H9 (cell line): ENCODE results near the gene CCDC93. TPM values are rescaled to one million over a fixed set of nuclear protein-coding genes. Genes with fewer than 3 reads are reported as not detected.

Experiments
- DNase-seq: peaks from one replicate; pipeline ENCODE4 v3.0.0-alpha.2; 2017
- H2AFZ ChIP-seq: one replicate; pipeline ENCODE4 v1.6.1; 2013; ENCODE audit warnings: mild to moderate bottlenecking, low read length, control low read depth, moderate library complexity
- H2AK5ac ChIP-seq: 2 replicates; pipeline ENCODE4 v1.6.1; 2013; ENCODE audit warnings: low read length, control low read depth, mixed read lengths; ENCODE audit not compliant: insufficient read length
- H2BK120ac ChIP-seq: one replicate; pipeline ENCODE4 v1.6.1; 2013; ENCODE audit warnings: low read depth, mild to moderate bottlenecking, low read length, control low read depth, inconsistent platforms; ENCODE audit not compliant: poor library complexity, severe bottlenecking
- H2BK12ac ChIP-seq: 2 replicates; pipeline ENCODE4 v1.6.1; 2013; ENCODE audit warnings: low read length, control low read depth, mixed read lengths, low read depth; ENCODE audit not compliant: insufficient read length
- H2BK15ac ChIP-seq: 2 replicates; pipeline ENCODE4 v1.6.1; 2013; ENCODE audit warnings: low read depth, low read length, control low read depth
- H2BK20ac ChIP-seq: one replicate; pipeline ENCODE4 v1.6.1; 2013; ENCODE audit warnings: low read depth, mild to moderate bottlenecking, low read length, control low read depth, inconsistent platforms; ENCODE audit not compliant: poor library complexity, severe bottlenecking
- H2BK5ac ChIP-seq: 2 replicates; pipeline ENCODE4 v1.6.1; 2013; ENCODE audit warnings: low read length, control low read depth, mixed read lengths; ENCODE audit not compliant: insufficient read length
- H3K14ac ChIP-seq: 2 replicates; pipeline ENCODE4 v1.6.1; 2013; ENCODE audit warnings: low read length, control low read depth; ENCODE audit not compliant: insufficient read depth
- H3K18ac ChIP-seq: 2 replicates; pipeline ENCODE4 v1.6.1; 2013; ENCODE audit warnings: low read depth, mild to moderate bottlenecking, mixed read lengths, low read length, control low read depth; ENCODE audit not compliant: insufficient read length
- H3K23ac ChIP-seq: 2 replicates; pipeline ENCODE4 v1.6.1; 2013; ENCODE audit warnings: low read length, control low read depth, mixed read lengths, low read depth; ENCODE audit not compliant: insufficient read length
- H3K23me2 ChIP-seq: 2 replicates; pipeline ENCODE4 v1.6.1; 2013; ENCODE audit warnings: low read depth, mild to moderate bottlenecking, mixed read lengths, low read length, control low read depth; ENCODE audit not compliant: insufficient read length, poor library complexity, severe bottlenecking
- H3K27ac ChIP-seq: 2 replicates; pipeline ENCODE4 v1.5.1; 2013; ENCODE audit warnings: low read length, control low read depth, mixed read lengths, low read depth; ENCODE audit not compliant: insufficient read length
- H3K27me3 ChIP-seq: 2 replicates; pipeline ENCODE4 v1.6.1; 2013; ENCODE audit warnings: low read length, control low read depth, inconsistent platforms; ENCODE audit not compliant: insufficient read depth
- H3K4ac ChIP-seq: 2 replicates; pipeline ENCODE4 v1.6.1; 2013; ENCODE audit warnings: low read depth, mild to moderate bottlenecking, control low read depth, inconsistent platforms, low read length, moderate library complexity
- H3K4me1 ChIP-seq: 2 replicates; pipeline ENCODE4 v1.6.1; 2013; ENCODE audit warnings: low read length, control low read depth, inconsistent platforms; ENCODE audit not compliant: insufficient read depth
- H3K4me2 ChIP-seq: 2 replicates; pipeline ENCODE4 v1.6.1; 2013; ENCODE audit warnings: low read length, control low read depth, mixed read lengths; ENCODE audit not compliant: insufficient read length, insufficient read depth
- H3K56ac ChIP-seq: 2 replicates; pipeline ENCODE4 v1.6.1; 2013; ENCODE audit warnings: low read depth, mild to moderate bottlenecking, mixed read lengths, low read length, control low read depth; ENCODE audit not compliant: insufficient read length
- H3K79me1 ChIP-seq: 2 replicates; pipeline ENCODE4 v1.6.1; 2013; ENCODE audit warnings: low read depth, mild to moderate bottlenecking, moderate library complexity, low read length, control low read depth, inconsistent platforms; ENCODE audit not compliant: insufficient read depth, poor library complexity, severe bottlenecking
- H3K79me2 ChIP-seq: 2 replicates; pipeline ENCODE4 v1.6.1; 2013; ENCODE audit warnings: low read length, control low read depth, inconsistent platforms; ENCODE audit not compliant: insufficient read depth
- H3K9ac ChIP-seq: 2 replicates; pipeline ENCODE4 v1.6.1; 2013; ENCODE audit warnings: low read length, control low read depth, mixed read lengths; ENCODE audit not compliant: insufficient read length; ENCODE audit errors: extremely low read depth
- H3K9me3 ChIP-seq: one replicate; pipeline ENCODE4 v1.6.1; 2013; ENCODE audit warnings: low read depth, low read length, inconsistent platforms; ENCODE audit not compliant: control insufficient read depth
- H3T11ph ChIP-seq: one replicate; pipeline ENCODE4 v1.6.1; 2013; ENCODE audit warnings: mild to moderate bottlenecking, low read length, control low read depth, inconsistent platforms
- H4K20me1 ChIP-seq: one replicate; pipeline ENCODE4 v1.6.1; 2013; ENCODE audit not compliant: control insufficient read depth, insufficient read length, insufficient read depth
- H4K5ac ChIP-seq: 2 replicates; pipeline ENCODE4 v1.6.1; 2013; ENCODE audit warnings: low read depth, mild to moderate bottlenecking, mixed read lengths, low read length, control low read depth; ENCODE audit not compliant: insufficient read length
- H4K8ac ChIP-seq: replicated peaks from 2 replicates; pipeline ENCODE4 v1.6.1; 2013; ENCODE audit warnings: low read length, control low read depth, mixed read lengths, low read depth; ENCODE audit not compliant: insufficient read length
- H4K91ac ChIP-seq: 2 replicates; pipeline ENCODE4 v1.6.1; 2013; ENCODE audit warnings: low read depth, mild to moderate bottlenecking, moderate library complexity, mixed read lengths, low read length, control low read depth; ENCODE audit not compliant: insufficient read length
- H3K27ac Mint-ChIP-seq, 3 experiments: 2 replicates in 2 of 3; 3 replicates in 1 of 3; pipeline ENCODE4 v1.8.0; 2020 to 2021; ENCODE audit warnings: mixed read lengths in 3 of 3, mild to moderate bottlenecking in 1 of 3, moderate library complexity in 1 of 3
- H3K27me3 Mint-ChIP-seq: 2 replicates; pipeline ENCODE4 v1.8.0; 2021; ENCODE audit warnings: low read depth, mild to moderate bottlenecking, moderate library complexity, mixed read lengths
- H3K36me3 Mint-ChIP-seq, 3 experiments: 2 replicates in 2 of 3; 3 replicates in 1 of 3; pipeline ENCODE4 v1.8.0; 2020 to 2021; ENCODE audit warnings: low read depth in 3 of 3, mixed read lengths in 3 of 3; ENCODE audit not compliant: insufficient read depth in 1 of 3
- H3K4me1 Mint-ChIP-seq, 2 experiments: 2 replicates each; pipeline ENCODE4 v1.8.0; 2020; ENCODE audit warnings: mixed read lengths in 2 of 2
- H3K4me3 Mint-ChIP-seq, 2 experiments: 2 replicates in 1 of 2; 3 replicates in 1 of 2; pipeline ENCODE4 v1.8.0; 2020 to 2021; ENCODE audit warnings: mild to moderate bottlenecking in 2 of 2, mixed read lengths in 2 of 2, moderate library complexity in 1 of 2
- H3K9me3 Mint-ChIP-seq, 2 experiments: 2 replicates in 1 of 2; 3 replicates in 1 of 2; pipeline ENCODE4 v1.8.0; 2020; ENCODE audit warnings: mild to moderate bottlenecking in 2 of 2, mixed read lengths in 2 of 2, moderate library complexity in 1 of 2
- CTCF ChIP-seq: fragments of 200-600 bp; sonication (generic); conservative IDR thresholded peaks from 3 replicates; pipeline ENCODE4 v1.8.0; 2021; ENCODE audit warnings: antibody characterized with exemption, mild to moderate bottlenecking
- WGBS: extraction: QIAGEN DNeasy Blood & Tissue Kit; methylation state at CpG from one replicate; pipeline ENCODE4 v1.1.7; 2013; ENCODE audit warnings: missing lambda C conversion rate, low lambda C conversion rate, mixed read lengths; ENCODE audit not compliant: insufficient read length; ENCODE audit errors: extremely low coverage; 5-methylcytosine and 5-hydroxymethylcytosine counted together
- total RNA-seq: library from RNA; stranded (reverse); gene quantifications from 2 replicates; pipeline ENCODE4 v1.2.1, GENCODE V29; 2021

CCDC93 gene
- total RNA-seq, 1 experiment from 2014 or later = 16.4 TPM

DNA sequence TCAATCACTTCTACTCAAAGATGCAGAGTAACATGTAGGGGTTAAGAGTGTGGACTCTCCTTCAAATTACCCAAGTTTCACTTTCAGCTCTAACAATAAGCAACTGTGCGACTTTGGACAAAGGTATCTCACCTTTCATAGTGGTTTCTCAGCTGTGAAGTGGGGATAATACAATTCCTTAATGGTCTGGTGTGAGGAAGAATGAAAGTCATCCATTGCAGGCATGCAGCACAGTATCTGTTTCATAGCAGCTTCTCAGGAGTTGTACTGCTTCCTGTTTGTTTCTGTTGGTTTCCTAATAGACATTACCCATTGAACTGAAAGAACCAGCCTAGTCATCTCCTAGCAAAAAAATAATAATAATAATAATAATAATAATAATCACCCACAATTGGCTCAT, 125.0 kb downstream of the CCDC93 start:
- Mint-ChIP-seq H3K36me3 (no peaks in the 10 kb centered on the region), H3K27ac (no peak overlapping the region), H3K4me3 (no peak overlapping the region), H3K9me3 (peaks cover under 1 to 4% of the 10 kb centered on the region in 2 experiments; a peak in 2 of 5 replicates), H3K4me1 (no peaks in the 10 kb centered on the region), H3K27me3 (peaks cover 14% of the 10 kb centered on the region)
- no peak overlapping the region for H2BK5ac ChIP-seq
- H3K27me3 ChIP-seq = no peaks in the 10 kb centered on the region
- H2AFZ ChIP-seq = no peak overlapping the region
- no peak overlapping the region for H3K56ac ChIP-seq
- no peak overlapping the region for H3K27ac ChIP-seq
- no peaks in the 10 kb centered on the region for H3K23me2 ChIP-seq
- H3K14ac ChIP-seq = no peak overlapping the region
- TF ChIP-seq CTCF = no peak
- H4K8ac ChIP-seq = no peak overlapping the region
- no peaks in the 10 kb centered on the region for H3K79me2 ChIP-seq
- no CpG with 5 or more reads among the region's 1 CpG for WGBS
- no peak overlapping the region for H2BK15ac ChIP-seq
- H3T11ph ChIP-seq = no peak overlapping the region
- H3K23ac ChIP-seq = no peak overlapping the region
- H2BK12ac ChIP-seq = no peak overlapping the region
- no peak overlapping the region for H2BK20ac ChIP-seq
- DNase-seq = no peak
- H4K91ac ChIP-seq = no peak overlapping the region
- H4K5ac ChIP-seq = no peak overlapping the region
- no peaks in the 10 kb centered on the region for H4K20me1 ChIP-seq
- no peak overlapping the region for H3K4me2 ChIP-seq
- H3K9ac ChIP-seq = no peak overlapping the region
- H2AK5ac ChIP-seq = no peak overlapping the region
- H3K79me1 ChIP-seq = no peaks in the 10 kb centered on the region
- no peak overlapping the region for H3K4ac ChIP-seq
- H3K18ac ChIP-seq = no peak overlapping the region
- H2BK120ac ChIP-seq = no peak overlapping the region
- no peaks in the 10 kb centered on the region for H3K4me1 ChIP-seq
- no peaks in the 10 kb centered on the region for H3K9me3 ChIP-seq
